ENCODE results near the gene SH3BGRL2.
A peak's percentile ranks its signal among the peaks of the same experiment; 100 is the strongest.
"Not testable (repeated sequence)": the region's sequence is repeated elsewhere in the genome, so short reads cannot be mapped to it uniquely, and the experiment has no call there.

SH3BGRL2 gene

GRCh38 chr6:79613912-79614311 lies 17.2 kb upstream of the SH3BGRL2 start:
- no peak overlapping the region for H3K4me3 ChIP-seq (ENCODE audit: low read depth, low read length)

- H3K4me3 ChIP-seq (ENCODE audit: low read depth, low read length): no peak overlapping the region
These were observed 16.5 kb upstream of the SH3BGRL2 start for GRCh38 chr6:79614326-79615305.

- no peak overlapping the region for H3K4me3 ChIP-seq (ENCODE audit: low read depth, low read length)
These were observed 13.6 kb upstream of the SH3BGRL2 start for GRCh38 chr6:79617518-79617941.

GRCh38 chr6:79618425-79618824 lies 12.7 kb upstream of the SH3BGRL2 start:
- H3K4me3 ChIP-seq (ENCODE audit: low read depth, low read length): not testable (repeated sequence)

- H3K4me3 ChIP-seq (ENCODE audit: low read depth, low read length): no peak overlapping the region
These were observed 9.6 kb upstream of the SH3BGRL2 start for GRCh38 chr6:79621579-79621978.

- H3K4me3 ChIP-seq (ENCODE audit: low read depth, low read length): no peak overlapping the region
These were observed 8.8 kb upstream of the SH3BGRL2 start for GRCh38 chr6:79622364-79622763.

- no peak overlapping the region for H3K4me3 ChIP-seq (ENCODE audit: low read depth, low read length)
These were observed 8.0 kb upstream of the SH3BGRL2 start for GRCh38 chr6:79623106-79623505.

GRCh38 chr6:79625746-79626145 lies 5.4 kb upstream of the SH3BGRL2 start:
- no peak overlapping the region for H3K4me3 ChIP-seq (ENCODE audit: low read depth, low read length)

- H3K4me3 ChIP-seq (ENCODE audit: low read depth, low read length): no peak overlapping the region
These were observed 4.3 kb upstream of the SH3BGRL2 start for GRCh38 chr6:79626811-79627210.

- H3K4me3 ChIP-seq (ENCODE audit: low read depth, low read length): no peak overlapping the region
These were observed 3.7 kb upstream of the SH3BGRL2 start for GRCh38 chr6:79627422-79627821.

- H3K4me3 ChIP-seq (ENCODE audit: low read depth, low read length): no peak overlapping the region
These were observed 2.5 kb upstream of the SH3BGRL2 start for GRCh38 chr6:79628466-79629288.

- H3K4me3 ChIP-seq (ENCODE audit: low read depth, low read length): peak overlapping the region; percentile 82
These were observed 698 bp upstream of the SH3BGRL2 start for GRCh38 chr6:79630380-79630882.

- H3K4me3 ChIP-seq (ENCODE audit: low read depth, low read length): peak overlapping the region; percentile 82
These were observed 604 bp downstream of the SH3BGRL2 start for GRCh38 chr6:79631693-79632172.

GRCh38 chr6:79632580-79632979 lies 1.5 kb downstream of the SH3BGRL2 start:
- H3K4me3 ChIP-seq (ENCODE audit: low read depth, low read length): no peak overlapping the region

GRCh38 chr6:79634491-79635231 lies 3.5 kb downstream of the SH3BGRL2 start:
- no peak overlapping the region for H3K4me3 ChIP-seq (ENCODE audit: low read depth, low read length)

GRCh38 chr6:79635232-79635543 lies 4.1 kb downstream of the SH3BGRL2 start:
- no peak overlapping the region for H3K4me3 ChIP-seq (ENCODE audit: low read depth, low read length)

GRCh38 chr6:79636673-79637072 lies 5.5 kb downstream of the SH3BGRL2 start:
- no peak overlapping the region for H3K4me3 ChIP-seq (ENCODE audit: low read depth, low read length)

- no peak overlapping the region for H3K4me3 ChIP-seq (ENCODE audit: low read depth, low read length)
These were observed 9.3 kb downstream of the SH3BGRL2 start for GRCh38 chr6:79640146-79641111.

GRCh38 chr6:79646006-79646405 lies 14.9 kb downstream of the SH3BGRL2 start:
- no peak overlapping the region for H3K4me3 ChIP-seq (ENCODE audit: low read depth, low read length)

GRCh38 chr6:79646561-79646960 lies 15.4 kb downstream of the SH3BGRL2 start:
- no peak overlapping the region for H3K4me3 ChIP-seq (ENCODE audit: low read depth, low read length)
